IPS-15b (cell line): Measurements from ENCODE around the gene TOB1.
"Not testable (repeated sequence)": the region's sequence is repeated elsewhere in the genome, so short reads cannot be mapped to it uniquely, and the experiment has no call there.

ENCODE experiments used
- H3K27me3 ChIP-seq: one replicate; pipeline ENCODE4 v1.6.1; 2013; ENCODE audit warnings: low read length; ENCODE audit not compliant: control insufficient read depth, insufficient read depth
- H3K36me3 ChIP-seq: one replicate; pipeline ENCODE4 v1.6.1; 2013; ENCODE audit warnings: low read length; ENCODE audit not compliant: control insufficient read depth, insufficient read depth
- H3K4me1 ChIP-seq: one replicate; pipeline ENCODE4 v1.6.1; 2013; ENCODE audit warnings: mild to moderate bottlenecking, low read length; ENCODE audit not compliant: control insufficient read depth, insufficient read depth
- H3K4me3 ChIP-seq: one replicate; pipeline ENCODE4 v1.5.1; 2013; ENCODE audit warnings: low read depth, low read length
- H3K9ac ChIP-seq: one replicate; pipeline ENCODE4 v1.6.1; 2013; ENCODE audit warnings: low read depth, mild to moderate bottlenecking, low read length
- H3K9me3 ChIP-seq: one replicate; pipeline ENCODE4 v1.6.1; 2013; ENCODE audit warnings: mild to moderate bottlenecking, low read length; ENCODE audit not compliant: control insufficient read depth, insufficient read depth

TOB1 gene

GRCh38 chr17:50864747-50865059 lies 1.5 kb downstream of the TOB1 start:
- Histone ChIP-seq H3K4me3 (peak overlapping the region; percentile 97), H3K36me3 (peaks cover 2% of the 10 kb centered on the region)

DNA sequence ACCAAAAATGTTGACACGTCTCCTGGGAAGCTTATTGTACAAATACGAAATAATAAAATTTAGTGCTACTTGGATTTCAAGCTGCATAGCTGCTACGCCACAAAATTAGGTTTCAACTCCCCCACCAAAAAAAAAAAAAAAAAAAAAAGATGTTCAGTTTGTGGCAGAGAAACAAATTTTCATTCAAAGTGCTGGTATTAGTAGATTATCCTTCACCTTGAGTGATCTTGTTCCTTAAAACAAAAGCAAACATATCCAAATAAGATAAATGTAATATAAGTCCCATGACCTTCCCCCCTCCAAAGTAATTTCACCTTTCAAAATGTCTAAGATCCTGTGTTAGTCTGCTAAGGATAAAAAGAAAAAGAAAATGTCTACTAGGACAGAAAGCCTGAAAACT lies 2.2 kb downstream of the TOB1 start:
- no peak overlapping the region for H3K9ac ChIP-seq
- peak overlapping the region; percentile 97 for H3K4me3 ChIP-seq
- H3K27me3 ChIP-seq: no peaks in the 10 kb centered on the region

More at GRCh38 chr17:50864747-50865059, 1.5 kb downstream of the TOB1 start:
- H3K9me3 ChIP-seq: no peaks in the 10 kb centered on the region
- H3K27me3 ChIP-seq: no peaks in the 10 kb centered on the region
- peak overlapping the region; percentile 84 for H3K9ac ChIP-seq
- no peaks in the 10 kb centered on the region for H3K4me1 ChIP-seq

GRCh38 chr17:50863221-50863843 lies 2.8 kb downstream of the TOB1 start:
- no peaks in the 10 kb centered on the region for H3K27me3 ChIP-seq
- peaks cover 2% of the 10 kb centered on the region for H3K36me3 ChIP-seq
- H3K9me3 ChIP-seq: no peaks in the 10 kb centered on the region
- H3K4me3 ChIP-seq: no peak overlapping the region
- no peaks in the 10 kb centered on the region for H3K4me1 ChIP-seq
- no peak overlapping the region for H3K9ac ChIP-seq

More for the DNA sequence above, 2.2 kb downstream of the TOB1 start:
- H3K9me3 ChIP-seq: no peaks in the 10 kb centered on the region
- H3K4me1 ChIP-seq: no peaks in the 10 kb centered on the region
- H3K36me3 ChIP-seq: peaks cover 2% of the 10 kb centered on the region

DNA sequence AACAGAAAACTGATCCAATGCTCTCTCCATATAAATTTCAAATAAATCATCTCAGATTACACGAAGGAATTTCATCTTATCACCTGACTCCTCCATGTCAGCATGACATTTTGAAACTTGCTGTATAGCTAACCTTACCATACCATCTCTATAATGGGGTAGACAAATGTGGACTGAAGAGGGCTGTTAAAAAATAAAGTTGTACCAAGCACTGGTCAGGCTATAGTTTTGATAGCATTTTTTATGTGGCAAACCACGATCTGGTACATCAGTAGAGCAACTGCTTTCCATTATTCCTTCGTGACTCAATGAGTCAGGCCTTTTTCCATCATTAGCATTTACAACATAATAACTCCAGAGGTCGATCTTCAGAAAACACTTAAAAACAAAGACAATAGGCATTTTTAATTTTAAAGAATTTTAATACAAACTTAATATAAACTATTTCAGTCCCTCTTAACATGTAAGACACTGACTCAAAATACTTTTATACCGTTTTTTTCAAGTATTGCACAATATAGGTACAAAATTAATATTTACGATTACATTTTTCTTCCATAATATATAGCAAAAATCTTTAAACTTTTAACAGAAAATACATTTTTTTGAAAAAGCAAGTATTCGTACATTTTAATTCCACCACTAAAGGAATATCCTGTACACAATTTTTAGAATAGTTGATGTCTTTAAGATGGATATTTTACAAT lies 4.2 kb downstream of the TOB1 start:
- no peak overlapping the region for H3K4me3 ChIP-seq

DNA sequence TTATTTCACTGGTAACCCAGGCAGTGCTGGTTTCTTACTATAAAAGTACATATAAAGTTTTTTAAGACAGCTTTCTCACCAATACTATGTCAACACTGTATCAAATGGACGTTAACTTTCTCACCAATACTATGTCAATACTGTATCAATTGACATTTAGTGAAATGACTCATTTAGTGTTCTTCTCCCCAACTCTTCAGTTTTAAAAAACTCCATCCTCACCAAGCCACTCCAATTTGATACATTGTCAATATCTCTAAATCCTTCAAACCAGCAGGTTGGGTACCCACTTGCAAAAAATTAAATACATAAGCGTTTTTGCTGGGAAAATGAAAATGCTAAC lies 4.8 kb downstream of the TOB1 start:
- H3K36me3 ChIP-seq: peaks cover 2% of the 10 kb centered on the region
- H3K9ac ChIP-seq: no peak overlapping the region
- H3K4me1 ChIP-seq: no peaks in the 10 kb centered on the region
- no peaks in the 10 kb centered on the region for H3K27me3 ChIP-seq
- H3K9me3 ChIP-seq: no peaks in the 10 kb centered on the region
- no peak overlapping the region for H3K4me3 ChIP-seq

More for the DNA sequence above, 4.2 kb downstream of the TOB1 start:
- no peak overlapping the region for H3K9ac ChIP-seq
- H3K36me3 ChIP-seq: peaks cover 2% of the 10 kb centered on the region
- H3K9me3 ChIP-seq: no peaks in the 10 kb centered on the region
- H3K4me1 ChIP-seq: no peaks in the 10 kb centered on the region
- H3K27me3 ChIP-seq: no peaks in the 10 kb centered on the region

- not testable (repeated sequence) for H3K9me3 ChIP-seq, H3K9ac ChIP-seq, H3K27me3 ChIP-seq, H3K36me3 ChIP-seq, H3K4me1 ChIP-seq, H3K4me3 ChIP-seq
These were observed 6.4 kb downstream of the TOB1 start for GRCh38 chr17:50859727-50860126.

- no peak overlapping the region for H3K9ac ChIP-seq
- no peak overlapping the region for H3K4me3 ChIP-seq
- no peaks in the 10 kb centered on the region for H3K27me3 ChIP-seq
- H3K36me3 ChIP-seq: peaks cover 2% of the 10 kb centered on the region
- no peaks in the 10 kb centered on the region for H3K4me1 ChIP-seq
- H3K9me3 ChIP-seq: no peaks in the 10 kb centered on the region
These were observed 7.5 kb downstream of the TOB1 start for GRCh38 chr17:50858486-50859225.

- Histone ChIP-seq H3K9ac (no peak overlapping the region), H3K36me3 (no peaks in the 10 kb centered on the region), H3K27me3 (no peaks in the 10 kb centered on the region), H3K9me3 (no peaks in the 10 kb centered on the region), H3K4me1 (no peaks in the 10 kb centered on the region), H3K4me3 (no peak overlapping the region)
These were observed 9.7 kb downstream of the TOB1 start for GRCh38 chr17:50856431-50856830.

GRCh38 chr17:50855708-50856330 lies 10.3 kb downstream of the TOB1 start:
- Histone ChIP-seq H3K27me3 (no peaks in the 10 kb centered on the region), H3K4me3 (no peak overlapping the region), H3K9ac (no peak overlapping the region), H3K9me3 (no peaks in the 10 kb centered on the region), H3K4me1 (no peaks in the 10 kb centered on the region), H3K36me3 (no peaks in the 10 kb centered on the region)

GRCh38 chr17:50853781-50854180 lies 12.4 kb downstream of the TOB1 start:
- H3K36me3 ChIP-seq: no peaks in the 10 kb centered on the region

GRCh38 chr17:50853015-50853615 lies 13.0 kb downstream of the TOB1 start:
- Histone ChIP-seq H3K36me3 (no peaks in the 10 kb centered on the region), H3K9ac (no peak overlapping the region), H3K4me1 (no peaks in the 10 kb centered on the region), H3K9me3 (no peaks in the 10 kb centered on the region), H3K4me3 (no peak overlapping the region), H3K27me3 (no peaks in the 10 kb centered on the region)

More at GRCh38 chr17:50853781-50854180, 12.4 kb downstream of the TOB1 start:
- H3K9me3 ChIP-seq: no peaks in the 10 kb centered on the region
- no peaks in the 10 kb centered on the region for H3K4me1 ChIP-seq
- no peaks in the 10 kb centered on the region for H3K27me3 ChIP-seq
- H3K9ac ChIP-seq: no peak overlapping the region
- H3K4me3 ChIP-seq: no peak overlapping the region
